IMR-90 (cell line): ENCODE measurements around the gene TBCA.

Source experiments
- FOS ChIP-seq: fragments of 150-350 bp; IDR thresholded peaks from 2 replicates; pipeline ENCODE4 v1.6.1; 2016; ENCODE audit warnings: low read depth, low read length
- MXI1 ChIP-seq: IDR thresholded peaks from 2 replicates; pipeline ENCODE4 v1.6.1; 2012; ENCODE audit warnings: low read depth, mild to moderate bottlenecking, low read length, moderate library complexity, borderline replicate concordance
- NFE2L2 ChIP-seq: fragments of 150-350 bp; IDR thresholded peaks from 2 replicates; pipeline ENCODE4 v1.6.1; 2016; ENCODE audit warnings: low read depth, mild to moderate bottlenecking, low read length
- POLR2A ChIP-seq: IDR thresholded peaks from 2 replicates; pipeline ENCODE4 v1.6.1; 2012; ENCODE audit warnings: mild to moderate bottlenecking, low read depth, low read length
- SMC3 ChIP-seq: fragments of 150-350 bp; IDR thresholded peaks from 2 replicates; pipeline ENCODE4 v1.6.1; 2016; ENCODE audit warnings: low read depth, mild to moderate bottlenecking, antibody characterized with exemption, low read length, moderate library complexity
- TF ChIP-seq, protein P1 (sequence below): conservative IDR thresholded peaks from 2 replicates; pipeline ENCODE4 v1.5.1; 2012; ENCODE audit warnings: mild to moderate bottlenecking, low read depth, low read length, improper control_type of control experiment

DNA sequence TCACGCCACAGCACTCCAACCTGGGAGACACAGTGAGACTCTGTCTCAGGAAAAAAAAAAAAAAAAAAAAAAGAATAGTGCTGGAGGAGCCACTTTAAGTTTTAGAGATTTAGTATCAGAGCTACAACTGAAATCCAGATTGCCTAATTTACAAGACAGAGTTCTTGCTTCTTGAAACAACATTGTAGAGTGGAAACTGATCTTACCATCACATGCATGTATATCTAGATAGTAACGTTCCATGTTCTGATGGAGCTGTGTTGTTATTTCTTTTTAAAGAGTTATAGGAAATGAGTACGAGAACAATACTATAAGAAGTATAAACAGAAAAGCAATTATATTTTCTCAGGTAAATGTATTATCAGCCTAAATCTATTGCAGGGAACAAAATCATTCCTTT, 48.9 kb downstream of the TBCA start:
- TF ChIP-seq MXI1 (no peak), FOS (no peak), SMC3 (no peak), NFE2L2 (no peak), POLR2A (no peak)
- TF ChIP-seq, protein P1, sequence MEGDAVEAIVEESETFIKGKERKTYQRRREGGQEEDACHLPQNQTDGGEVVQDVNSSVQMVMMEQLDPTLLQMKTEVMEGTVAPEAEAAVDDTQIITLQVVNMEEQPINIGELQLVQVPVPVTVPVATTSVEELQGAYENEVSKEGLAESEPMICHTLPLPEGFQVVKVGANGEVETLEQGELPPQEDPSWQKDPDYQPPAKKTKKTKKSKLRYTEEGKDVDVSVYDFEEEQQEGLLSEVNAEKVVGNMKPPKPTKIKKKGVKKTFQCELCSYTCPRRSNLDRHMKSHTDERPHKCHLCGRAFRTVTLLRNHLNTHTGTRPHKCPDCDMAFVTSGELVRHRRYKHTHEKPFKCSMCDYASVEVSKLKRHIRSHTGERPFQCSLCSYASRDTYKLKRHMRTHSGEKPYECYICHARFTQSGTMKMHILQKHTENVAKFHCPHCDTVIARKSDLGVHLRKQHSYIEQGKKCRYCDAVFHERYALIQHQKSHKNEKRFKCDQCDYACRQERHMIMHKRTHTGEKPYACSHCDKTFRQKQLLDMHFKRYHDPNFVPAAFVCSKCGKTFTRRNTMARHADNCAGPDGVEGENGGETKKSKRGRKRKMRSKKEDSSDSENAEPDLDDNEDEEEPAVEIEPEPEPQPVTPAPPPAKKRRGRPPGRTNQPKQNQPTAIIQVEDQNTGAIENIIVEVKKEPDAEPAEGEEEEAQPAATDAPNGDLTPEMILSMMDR: no peak
